ENCODE data around the gene POU2AF2.

Gene POU2AF2

DNA sequence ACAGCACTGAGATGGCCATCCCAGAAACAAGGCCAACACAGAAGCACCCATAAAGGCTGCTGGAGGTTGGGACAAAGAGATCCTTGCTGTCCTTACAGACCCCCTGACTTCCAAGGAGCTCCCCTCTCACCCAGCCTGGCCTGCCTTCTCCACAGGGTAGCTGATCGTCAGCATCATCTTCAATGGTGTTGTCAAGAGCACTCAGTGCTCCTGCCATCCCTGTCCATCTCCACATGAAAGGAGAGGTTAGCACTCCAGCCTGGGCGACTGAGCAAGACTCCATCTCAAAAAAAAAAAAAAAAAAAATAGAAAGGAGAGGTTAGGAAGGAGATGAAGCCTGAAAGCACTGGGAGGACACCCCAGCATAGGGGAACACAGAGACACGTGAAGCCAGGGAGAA, 50.7 kb downstream of the POU2AF2 start:
- FAIRE-seq (no peak), DNase-seq (ENCODE audit: insufficient read length, low spot score) (no peak)
- TF ChIP-seq, protein P1, sequence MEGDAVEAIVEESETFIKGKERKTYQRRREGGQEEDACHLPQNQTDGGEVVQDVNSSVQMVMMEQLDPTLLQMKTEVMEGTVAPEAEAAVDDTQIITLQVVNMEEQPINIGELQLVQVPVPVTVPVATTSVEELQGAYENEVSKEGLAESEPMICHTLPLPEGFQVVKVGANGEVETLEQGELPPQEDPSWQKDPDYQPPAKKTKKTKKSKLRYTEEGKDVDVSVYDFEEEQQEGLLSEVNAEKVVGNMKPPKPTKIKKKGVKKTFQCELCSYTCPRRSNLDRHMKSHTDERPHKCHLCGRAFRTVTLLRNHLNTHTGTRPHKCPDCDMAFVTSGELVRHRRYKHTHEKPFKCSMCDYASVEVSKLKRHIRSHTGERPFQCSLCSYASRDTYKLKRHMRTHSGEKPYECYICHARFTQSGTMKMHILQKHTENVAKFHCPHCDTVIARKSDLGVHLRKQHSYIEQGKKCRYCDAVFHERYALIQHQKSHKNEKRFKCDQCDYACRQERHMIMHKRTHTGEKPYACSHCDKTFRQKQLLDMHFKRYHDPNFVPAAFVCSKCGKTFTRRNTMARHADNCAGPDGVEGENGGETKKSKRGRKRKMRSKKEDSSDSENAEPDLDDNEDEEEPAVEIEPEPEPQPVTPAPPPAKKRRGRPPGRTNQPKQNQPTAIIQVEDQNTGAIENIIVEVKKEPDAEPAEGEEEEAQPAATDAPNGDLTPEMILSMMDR (IDR thresholded peaks at IDR 0.05; ENCODE audit: insufficient read depth, missing control alignments), result no peak

DNA sequence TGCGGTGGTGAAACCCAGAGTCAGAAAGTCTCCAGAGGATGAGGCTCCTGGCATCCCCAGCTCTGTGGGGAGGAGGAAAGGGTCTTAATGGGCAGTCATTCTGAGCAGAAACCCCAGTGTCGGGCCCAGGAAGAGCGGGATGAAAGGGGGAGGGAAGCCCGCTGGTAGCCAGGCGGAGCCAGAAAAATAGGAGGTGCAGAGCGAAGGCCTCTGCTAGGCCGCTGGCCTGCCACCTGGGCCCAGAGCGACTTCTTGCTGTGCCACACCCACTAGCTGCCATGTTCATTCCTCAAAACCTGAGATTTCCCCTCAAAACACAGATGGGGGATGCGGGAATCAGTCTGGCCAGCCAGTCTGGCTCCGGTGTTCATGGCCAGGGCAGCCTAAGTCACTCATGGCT, 52.2 kb downstream of the POU2AF2 start:
- TF ChIP-seq, protein P1 (IDR thresholded peaks at IDR 0.05; ENCODE audit: insufficient read depth, missing control alignments), result no peak
- FAIRE-seq (no peak), DNase-seq (ENCODE audit: insufficient read length, low spot score) (no peak)

DNA sequence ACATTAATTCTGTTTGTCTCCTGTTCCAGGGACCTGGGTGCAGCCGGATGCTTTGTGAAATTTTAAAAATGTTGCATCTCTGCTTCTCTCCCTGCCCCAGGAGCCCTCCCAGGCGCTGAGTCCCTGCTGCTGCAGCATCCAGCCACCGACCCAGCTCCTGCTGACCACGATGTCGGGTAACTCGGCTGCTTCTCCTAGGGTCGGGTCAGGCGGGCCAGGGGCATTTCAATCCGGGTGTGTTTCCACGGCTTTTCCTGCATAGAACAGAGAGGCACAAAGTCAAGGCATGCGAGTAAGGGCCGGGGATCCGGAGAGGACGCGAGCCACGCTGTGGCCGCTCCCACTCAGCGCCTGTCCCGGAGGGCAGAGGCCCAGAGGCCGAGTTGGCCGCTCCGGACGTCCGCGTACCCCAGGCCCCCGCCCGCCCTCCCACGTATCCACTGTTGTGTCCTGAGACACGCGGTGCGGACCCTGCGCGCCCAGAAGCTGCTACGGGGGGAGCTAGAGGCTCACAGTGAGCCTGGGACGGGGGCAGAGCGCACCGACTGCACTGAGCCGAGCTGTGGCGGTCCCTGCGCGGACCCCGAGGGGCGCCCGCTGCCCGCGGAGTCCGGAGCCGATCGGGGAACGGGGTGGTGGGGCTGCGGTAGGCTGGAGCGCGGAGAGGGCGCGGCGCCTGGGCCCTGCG, 53.0 kb downstream of the POU2AF2 start, which contains the start of gene POU2AF3:
TSS of gene POU2AF3 (plus strand) at position 134 of the 688 bp plus-strand sequence. CDS start at position 170, 36 bp downstream.
- TF ChIP-seq, protein P1 (IDR thresholded peaks at IDR 0.05; ENCODE audit: insufficient read depth, missing control alignments), result no peak
- DNase-seq (ENCODE audit: insufficient read length, low spot score) (no peak), FAIRE-seq (no peak)

DNA sequence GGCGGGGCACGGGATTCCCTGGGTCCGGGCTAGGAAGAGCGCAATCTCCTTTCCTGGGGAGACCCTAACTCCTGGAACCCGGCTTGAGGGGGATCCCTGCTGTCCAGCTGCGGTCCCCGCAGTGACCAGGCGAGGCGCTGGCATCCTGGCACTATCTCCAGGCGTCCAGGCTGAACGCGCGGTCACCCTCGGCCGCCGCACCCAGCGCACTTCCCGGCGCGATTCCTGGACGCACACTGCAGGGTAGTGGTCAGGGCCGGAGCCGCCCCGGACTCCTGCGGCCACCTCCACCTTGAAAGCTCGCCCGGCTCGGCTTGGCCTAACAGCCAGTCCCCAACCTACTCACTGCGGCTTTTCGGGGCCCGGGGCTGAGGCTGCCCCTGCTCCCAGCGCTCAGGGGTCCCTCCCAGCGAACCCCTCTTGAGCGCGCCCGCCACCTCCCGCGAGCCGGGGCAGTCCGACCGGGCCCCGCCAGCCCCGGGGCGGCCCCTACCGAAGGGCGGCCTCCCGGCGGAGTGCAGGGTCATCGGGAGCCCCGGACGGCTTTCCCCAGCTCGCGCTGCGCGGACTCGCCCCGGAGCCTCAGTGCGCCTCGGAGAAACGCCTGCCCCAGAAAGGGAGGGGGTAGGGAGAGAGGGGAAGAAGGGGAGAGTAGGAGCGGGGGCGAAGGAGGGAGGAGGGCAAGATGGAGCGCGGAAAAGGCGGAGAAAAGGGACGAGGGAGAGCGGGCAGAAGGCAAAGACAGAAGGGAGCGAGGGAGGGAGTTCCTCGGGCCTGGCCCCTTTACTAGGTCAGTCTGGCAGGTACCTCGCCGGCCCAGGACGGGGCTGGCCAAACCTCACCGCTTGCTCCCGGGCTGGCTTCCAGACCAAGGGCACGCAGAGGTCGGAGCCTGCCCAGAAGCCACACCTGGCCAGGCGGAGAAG, 53.8 kb downstream of the POU2AF2 start:
- FAIRE-seq (no peak), DNase-seq (ENCODE audit: insufficient read length, low spot score) (no peak)
- TF ChIP-seq, protein P1 (IDR thresholded peaks at IDR 0.05; ENCODE audit: insufficient read depth, missing control alignments), result no peak

DNA sequence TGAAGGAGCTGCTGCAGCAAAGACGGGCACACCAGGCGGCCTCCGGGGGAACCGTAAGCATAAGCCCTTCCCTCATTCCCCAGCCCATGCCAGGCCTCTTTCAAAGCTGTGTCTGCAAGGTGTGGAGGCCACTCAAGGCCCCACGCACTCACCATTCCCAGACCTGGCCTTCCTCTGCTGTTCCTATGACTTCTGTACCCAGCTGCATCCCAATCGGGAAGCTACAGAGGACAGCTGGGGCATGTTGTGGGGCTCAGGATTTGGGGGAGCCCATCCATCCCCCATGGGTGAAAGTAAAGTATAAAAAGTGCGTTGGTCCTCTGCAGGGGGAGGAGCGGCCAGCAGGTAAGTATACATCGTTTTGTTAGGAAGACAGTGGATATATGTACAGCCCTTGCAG, 55.0 kb downstream of the POU2AF2 start:
- DNase-seq (ENCODE audit: insufficient read length, low spot score) (no peak), FAIRE-seq (no peak)
- TF ChIP-seq, protein P1 (IDR thresholded peaks at IDR 0.05; ENCODE audit: insufficient read depth, missing control alignments), result no peak

DNA sequence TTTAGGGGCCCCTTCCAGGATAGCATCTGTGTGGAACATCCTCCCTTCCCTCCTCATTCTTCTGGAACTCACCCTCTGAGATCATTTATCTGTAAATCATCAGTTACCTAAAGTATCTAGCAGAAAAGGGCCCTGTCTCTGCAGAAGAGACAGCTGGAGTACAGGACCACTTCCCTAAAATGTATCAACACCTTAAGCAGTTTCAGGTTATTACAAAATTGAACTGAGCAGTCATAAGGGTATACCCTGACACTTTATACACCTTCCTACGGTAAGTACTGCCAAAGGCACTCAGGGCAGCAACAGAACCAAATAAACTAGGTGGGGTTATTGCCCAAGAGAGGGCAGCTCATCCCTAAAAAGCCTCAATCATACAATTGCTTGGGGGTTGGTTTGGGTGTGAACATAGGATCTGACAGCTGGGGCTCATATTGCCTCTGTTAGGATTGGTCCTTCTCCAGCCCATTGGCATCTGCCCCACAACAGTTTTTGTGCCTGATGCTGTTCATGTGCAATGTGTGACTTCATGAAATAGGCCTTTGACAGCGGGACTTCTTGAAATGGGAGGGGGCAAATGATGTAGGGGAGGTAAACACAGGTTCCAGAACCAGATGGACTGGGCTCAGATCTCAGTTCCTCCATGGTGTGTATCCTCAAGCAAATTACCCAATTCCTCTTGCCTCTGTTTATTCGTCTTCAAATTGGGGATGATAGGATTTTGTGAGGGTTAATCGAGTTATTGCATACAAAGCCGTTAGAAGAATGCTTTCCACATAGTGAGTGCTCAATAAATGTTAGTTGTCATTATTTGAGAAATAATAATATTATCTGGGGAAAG, 55.7 kb downstream of the POU2AF2 start:
- no peak for DNase-seq (ENCODE audit: insufficient read length, low spot score)
- FAIRE-seq, result no peak
- TF ChIP-seq, protein P1 (IDR thresholded peaks at IDR 0.05; ENCODE audit: insufficient read depth, missing control alignments), result no peak

Data from D721Med (cell line).